Ovary (tissue), 9 donors: ENCODE measurements around the gene NDUFC1. TPM values are rescaled to one million over a fixed set of nuclear protein-coding genes. Genes with fewer than 3 reads are reported as not detected.
"Not testable (repeated sequence)": the region's sequence is repeated elsewhere in the genome, so short reads cannot be mapped to it uniquely, and the experiment has no call there.

Experiments
- DNase-seq, 5 donors: peaks; one replicate each; pipeline ENCODE4 v3.0.0-alpha.2; 2019 to 2020
- H3K27ac ChIP-seq, 2 donors: fragments of 200-600 bp; one replicate each; pipeline versions ENCODE4 v1.5.1 to v1.8.0; 2019 to 2022
- H3K27me3 ChIP-seq: fragments of 200-600 bp; one replicate; pipeline ENCODE4 v1.8.0; 2022
- H3K36me3 ChIP-seq: fragments of 200-600 bp; sonication (generic); one replicate; pipeline ENCODE4 v1.5.1; 2019
- H3K4me1 ChIP-seq: one replicate; pipeline ENCODE4 v1.8.1; 2013; ENCODE audit warnings: mild to moderate bottlenecking, moderate library complexity; ENCODE audit not compliant: insufficient read depth
- H3K4me3 ChIP-seq: fragments of 200-600 bp; sonication (generic); one replicate; pipeline ENCODE4 v1.5.1; 2017
- H3K9me3 ChIP-seq, 2 donors: fragments of 200-600 bp in 1 of 2; sonication (generic) in 1 of 2; one replicate each; pipeline versions ENCODE4 v1.5.1 to v1.8.1; 2013 to 2019; ENCODE audit warnings: mild to moderate bottlenecking in 1 of 2, moderate library complexity in 1 of 2
- EP300 ChIP-seq: sonication (generic); formaldehyde crosslinking; IDR thresholded peaks from one replicate; pipeline ENCODE4 v1.6.1; 2017; ENCODE audit warnings: antibody characterized with exemption
- POLR2A ChIP-seq: fragments of 450-650 bp; IDR thresholded peaks from one replicate; pipeline ENCODE4 v1.6.1; 2017; ENCODE audit warnings: antibody characterized with exemption, mild to moderate bottlenecking, moderate library complexity
- WGBS, 3 donors: extraction: QIAGEN DNeasy Blood & Tissue Kit in 1 of 3; methylation state at CpG; one replicate each; pipeline versions ENCODE4 v1.1.5 to v1.1.7; 2013 to 2017; 5-methylcytosine and 5-hydroxymethylcytosine counted together
- intact Hi-C, 4 donors: fragments of 100-400 bp; cut with DNase I; formaldehyde crosslinking; loops; one replicate each; pipeline versions ENCODE4 v1.11.0 to v1.15.1; 2022 to 2023
- polyA plus RNA-seq, 2 donors: library from polyadenylated mRNA; stranded (reverse); fragments of 200-250 nt in 1 of 2; fragments of 350-450 nt in 1 of 2; fragmentation: Illumina TruSeq in 1 of 2; extraction: RNeasy Lipid Tissue Mini Kit (QIAGEN cat#74804) in 1 of 2; gene quantifications; one replicate each; pipeline ENCODE4 v1.2.3, GENCODE V29; 2013 to 2014
- total RNA-seq, 7 donors: library from RNA; depleted of rRNA in 2 of 7; stranded (reverse); fragments of >200 nt in 2 of 7; fragmentation: NEBNext Ultra II Directional in 3 of 7; extraction: Animal tissue kit (Norgen Biotek cat#: 25700) in 3 of 7; gene quantifications; one replicate each; pipeline versions ENCODE4 v1.1.0 to v1.2.4, GENCODE V29; 2016 to 2023
- TF ChIP-seq, protein P1 (sequence below), 3 donors: fragments of 450-650 bp in 2 of 3; fragments of 200-600 bp in 1 of 3; IDR thresholded peaks; one replicate each; pipeline versions ENCODE4 v1.5.1 to v1.8.0; 2016 to 2022; ENCODE audit warnings: antibody characterized with exemption in 3 of 3, mild to moderate bottlenecking in 1 of 3
- donor health status: DM: no; HTN: no; CAD: no; lungs with moderate emphysema.
- donor health status: DM: no; HTN: no; CAD: no.
- donor health status: Bipolar disorder and iron deficiency.
- donor health status: DM: yes; HTN: yes; CAD: no.
- donor health status: DM: no; HTN: no; CAD: no.
- donor health status: DM: yes; HTN: yes; CAD: no.

NDUFC1 gene
- total and polyA plus RNA-seq, 9 donors, result 24.6 to 89.8 (median 57.0) TPM

DNA sequence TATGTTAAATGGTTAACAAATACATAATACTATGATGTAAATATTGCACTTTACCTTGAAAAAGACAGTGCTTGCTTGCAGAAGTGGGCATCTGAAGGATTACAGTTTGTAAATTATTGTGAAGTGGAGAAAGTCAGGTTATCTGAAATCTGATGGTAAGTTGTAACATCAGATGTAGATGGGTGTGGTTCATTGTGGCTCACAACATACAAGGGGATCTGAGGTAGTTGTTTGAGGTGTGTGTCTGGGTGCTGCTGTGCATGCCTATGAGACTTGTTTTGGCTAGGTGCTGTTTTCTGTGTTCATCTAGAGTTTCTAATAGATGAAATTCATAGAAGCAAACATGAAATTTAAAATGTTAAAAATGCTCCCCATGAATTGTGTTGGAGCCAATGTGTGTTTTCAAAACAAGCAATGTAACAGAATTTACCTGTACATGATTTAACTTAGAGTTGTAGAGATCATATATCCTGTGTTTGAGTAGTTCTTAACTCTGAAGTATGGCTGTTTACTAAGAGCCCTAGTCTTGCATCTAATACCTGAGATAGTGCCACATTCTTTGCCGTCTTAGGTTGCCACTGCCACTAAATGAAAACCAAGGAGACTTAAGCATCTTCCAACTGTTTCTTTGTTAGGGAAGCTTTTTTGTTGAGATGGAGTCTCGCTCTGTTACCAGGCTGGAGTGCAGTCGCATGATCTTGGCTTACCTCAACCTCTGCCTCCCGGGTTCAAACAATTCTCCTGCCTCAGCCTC is 11.9 kb upstream of the NDUFC1 start:
- no peaks in the 10 kb centered on the region for H3K27me3 ChIP-seq
- peaks cover 2% of the 10 kb centered on the region for H3K4me1 ChIP-seq
- no peak overlapping the region for H3K27ac ChIP-seq
- no peaks in the 10 kb centered on the region for H3K36me3 ChIP-seq
- TF ChIP-seq, protein P1, sequence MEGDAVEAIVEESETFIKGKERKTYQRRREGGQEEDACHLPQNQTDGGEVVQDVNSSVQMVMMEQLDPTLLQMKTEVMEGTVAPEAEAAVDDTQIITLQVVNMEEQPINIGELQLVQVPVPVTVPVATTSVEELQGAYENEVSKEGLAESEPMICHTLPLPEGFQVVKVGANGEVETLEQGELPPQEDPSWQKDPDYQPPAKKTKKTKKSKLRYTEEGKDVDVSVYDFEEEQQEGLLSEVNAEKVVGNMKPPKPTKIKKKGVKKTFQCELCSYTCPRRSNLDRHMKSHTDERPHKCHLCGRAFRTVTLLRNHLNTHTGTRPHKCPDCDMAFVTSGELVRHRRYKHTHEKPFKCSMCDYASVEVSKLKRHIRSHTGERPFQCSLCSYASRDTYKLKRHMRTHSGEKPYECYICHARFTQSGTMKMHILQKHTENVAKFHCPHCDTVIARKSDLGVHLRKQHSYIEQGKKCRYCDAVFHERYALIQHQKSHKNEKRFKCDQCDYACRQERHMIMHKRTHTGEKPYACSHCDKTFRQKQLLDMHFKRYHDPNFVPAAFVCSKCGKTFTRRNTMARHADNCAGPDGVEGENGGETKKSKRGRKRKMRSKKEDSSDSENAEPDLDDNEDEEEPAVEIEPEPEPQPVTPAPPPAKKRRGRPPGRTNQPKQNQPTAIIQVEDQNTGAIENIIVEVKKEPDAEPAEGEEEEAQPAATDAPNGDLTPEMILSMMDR (IDR thresholded peaks at IDR 0.05), result no peak
- TF ChIP-seq POLR2A, result no peak
- TF ChIP-seq EP300, result no peak
- no peak for DNase-seq
- 94 to 96% (median 95%) methylated on average over 4 of the region's 4 CpGs for WGBS, 3 donors
- H3K4me3 ChIP-seq, result no peak overlapping the region
- no peaks in the 10 kb centered on the region for H3K9me3 ChIP-seq
- intact Hi-C loops, result no loop called here

DNA sequence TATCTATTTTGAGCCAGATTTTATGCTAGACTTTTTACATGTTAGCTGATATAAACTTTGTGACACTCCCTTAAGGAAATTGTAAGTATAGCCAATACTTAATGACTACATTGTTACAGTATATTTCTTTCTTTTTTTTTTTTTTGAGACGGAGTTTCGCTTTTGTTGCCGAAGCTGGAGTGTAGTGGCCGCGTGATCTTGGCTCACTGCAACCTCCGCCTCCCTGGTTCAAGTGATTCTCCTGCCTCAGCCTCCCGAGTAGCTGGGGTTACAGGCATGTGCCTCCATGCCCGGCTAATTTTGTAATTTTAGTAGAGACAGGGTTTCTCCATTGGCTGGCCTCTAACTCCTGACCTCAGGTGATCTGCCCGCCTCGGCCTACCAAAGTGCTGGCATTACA is 11.1 kb upstream of the NDUFC1 start:
- 90 to 96% (median 92%) methylated on average over 10 of the region's 10 CpGs for WGBS, 3 donors
- H3K36me3 ChIP-seq, H3K27me3 ChIP-seq, H3K4me1 ChIP-seq, intact Hi-C loops, H3K27ac ChIP-seq, H3K4me3 ChIP-seq, H3K9me3 ChIP-seq, DNase-seq: not testable (repeated sequence)

DNA sequence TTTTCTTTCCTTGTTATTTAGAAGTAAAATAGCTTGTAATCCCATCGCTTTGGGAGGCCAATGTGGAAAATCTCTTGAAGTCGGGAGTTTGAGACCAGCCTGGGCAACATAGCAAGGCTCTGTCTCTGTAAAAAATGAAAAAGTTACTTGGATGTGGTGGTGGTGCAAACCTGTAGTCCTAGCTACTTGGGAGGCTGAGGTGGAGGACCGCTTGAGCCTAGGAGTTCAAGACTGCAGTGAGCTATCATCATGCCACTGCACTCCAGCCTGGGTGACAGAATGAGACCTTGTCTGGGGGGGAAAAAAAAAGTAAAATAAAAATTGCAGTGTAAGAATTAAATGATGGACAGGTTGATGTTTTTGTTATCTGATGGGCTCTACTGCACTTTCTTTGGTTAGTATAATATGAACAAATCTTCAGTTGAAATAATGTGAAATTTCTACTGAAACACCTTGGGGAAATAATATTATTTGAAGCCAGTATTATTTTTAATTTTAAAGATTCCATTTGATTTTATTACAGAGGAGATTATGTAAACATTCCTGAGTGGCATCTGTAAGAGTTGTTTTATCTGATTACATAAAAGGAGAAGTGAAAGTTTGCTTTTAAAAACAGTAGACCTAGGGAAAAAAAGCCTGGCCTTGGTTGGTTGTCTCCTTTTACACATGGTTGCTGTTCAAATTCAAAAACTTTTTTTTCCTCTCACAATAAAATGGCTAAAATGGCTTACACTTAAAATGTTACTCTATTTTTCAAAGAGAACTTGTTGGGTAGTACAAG is 10.5 kb upstream of the NDUFC1 start:
- DNase-seq, result no peak
- H3K27ac ChIP-seq, result no peak overlapping the region
- 88 to 93% (median 93%) methylated on average over 3 of the region's 3 CpGs for WGBS, 3 donors
- TF ChIP-seq EP300, result no peak
- no peak for TF ChIP-seq POLR2A
- TF ChIP-seq, protein P1 (IDR thresholded peaks at IDR 0.05), result no peak
- intact Hi-C loops, result no loop called here
- no peak overlapping the region for H3K4me3 ChIP-seq
- no peaks in the 10 kb centered on the region for H3K36me3 ChIP-seq
- H3K27me3 ChIP-seq, result no peaks in the 10 kb centered on the region
- H3K9me3 ChIP-seq, result no peaks in the 10 kb centered on the region
- H3K4me1 ChIP-seq, result peaks cover 2% of the 10 kb centered on the region

DNA sequence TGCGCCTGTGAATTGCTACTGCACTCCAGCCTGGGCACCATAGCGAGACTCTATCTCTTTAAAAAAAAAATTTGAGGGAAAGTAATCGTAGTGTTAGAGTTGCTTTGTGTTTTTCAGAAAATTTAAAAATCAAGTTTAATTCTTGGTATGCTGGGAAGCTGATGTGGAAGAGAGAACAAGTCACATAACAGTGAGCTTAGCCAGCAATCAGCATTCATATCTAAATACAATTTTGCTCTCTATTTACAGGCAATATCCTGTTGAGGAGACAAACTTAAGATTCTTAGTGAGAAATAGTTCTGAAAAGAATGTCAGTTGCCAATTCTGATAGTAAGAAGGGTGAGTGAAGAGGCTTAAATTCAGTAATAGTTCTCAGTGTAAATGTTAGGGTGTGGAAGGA is 9.6 kb upstream of the NDUFC1 start:
- H3K27ac ChIP-seq, result no peak overlapping the region
- H3K4me3 ChIP-seq, result no peak overlapping the region
- no peak for DNase-seq
- TF ChIP-seq EP300, result no peak
- TF ChIP-seq POLR2A, result no peak
- TF ChIP-seq, protein P1 (IDR thresholded peaks at IDR 0.05), result no peak
- peaks cover 3% of the 10 kb centered on the region for H3K4me1 ChIP-seq
- no peaks in the 10 kb centered on the region for H3K9me3 ChIP-seq
- H3K36me3 ChIP-seq, result no peaks in the 10 kb centered on the region
- 57 to 68% (median 57%) methylated on average over 3 of the region's 3 CpGs for WGBS, 3 donors
- H3K27me3 ChIP-seq, result no peaks in the 10 kb centered on the region
- intact Hi-C loops, result no loop called here

DNA sequence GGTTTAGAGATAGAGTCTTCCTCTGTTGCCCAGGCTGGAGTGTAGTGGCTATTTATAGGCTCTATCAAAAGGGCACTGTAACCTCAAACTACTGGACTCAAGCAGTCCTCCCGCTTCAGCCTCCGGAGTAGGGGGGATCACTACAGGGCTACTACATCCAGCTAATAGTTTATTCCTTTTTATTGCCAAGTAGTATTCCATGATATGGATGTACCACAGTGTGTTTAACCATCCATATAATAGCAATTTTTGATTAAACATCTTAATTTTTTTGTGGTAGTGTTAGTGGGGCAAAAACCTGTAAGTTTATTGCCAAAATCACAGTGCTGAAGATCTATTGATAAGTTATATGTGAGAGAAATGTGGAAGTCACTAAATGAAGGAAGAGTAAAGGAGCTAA is 2.6 kb upstream of the NDUFC1 start:
- H3K27ac ChIP-seq, result no peak overlapping the region
- peaks cover 7% of the 10 kb centered on the region for H3K4me1 ChIP-seq
- intact Hi-C loops, result loop anchor here in 2 of 4 donors (10.0 kb wide), 3 partner anchors 130 to 220 kb away; partner anchors contain the start of genes ELF2 (in 1 of the 2) and RAB33B (in 1 of the 2)
- no peak overlapping the region for H3K4me3 ChIP-seq
- H3K36me3 ChIP-seq, result no peaks in the 10 kb centered on the region
- no peaks in the 10 kb centered on the region for H3K27me3 ChIP-seq
- WGBS, 3 donors, result 94 to 100% (median 98%) methylated on average over 2 of the region's 2 CpGs
- H3K9me3 ChIP-seq, result no peaks in the 10 kb centered on the region
- TF ChIP-seq, protein P1 (IDR thresholded peaks at IDR 0.05), result no peak
- TF ChIP-seq POLR2A, result no peak
- TF ChIP-seq EP300, result no peak
- DNase-seq, result no peak
